Neural progenitor cell (in vitro differentiated cells): ENCODE data around the gene MAPK13. TPM values are rescaled to one million over a fixed set of nuclear protein-coding genes. Genes with fewer than 3 reads are reported as not detected.
A peak's percentile ranks its signal among the peaks of the same experiment; 100 is the strongest.
"Not testable (repeated sequence)": the region's sequence is repeated elsewhere in the genome, so short reads cannot be mapped to it uniquely, and the experiment has no call there.

Experiments used
- DNase-seq: peaks from one replicate; pipeline ENCODE4 v3.0.0-alpha.2; 2016; ENCODE audit warnings: low spot score
- H2AFZ ChIP-seq: fragments of 200-600 bp; sonication (generic); replicated peaks from 2 replicates; pipeline ENCODE4 v1.6.1; 2016; ENCODE audit warnings: antibody characterized with exemption
- H3F3A ChIP-seq: fragments of 200-600 bp; sonication (generic); 2 replicates; pipeline ENCODE4 v1.6.1; 2016; ENCODE audit warnings: antibody characterized with exemption, low read depth
- H3K27ac ChIP-seq: fragments of 200-600 bp; sonication (generic); 2 replicates; pipeline ENCODE4 v1.5.1; 2016; ENCODE audit warnings: mild to moderate bottlenecking
- H3K27me3 ChIP-seq: fragments of 200-600 bp; sonication (generic); 2 replicates; pipeline ENCODE4 v1.6.1; 2016; ENCODE audit warnings: mild to moderate bottlenecking, moderate library complexity
- H3K36me3 ChIP-seq: fragments of 200-600 bp; sonication (generic); 2 replicates; pipeline ENCODE4 v1.5.1; 2016
- H3K4me1 ChIP-seq: fragments of 200-600 bp; sonication (generic); 2 replicates; pipeline ENCODE4 v1.6.1; 2016; ENCODE audit warnings: mixed run types
- H3K4me2 ChIP-seq: fragments of 200-600 bp; sonication (generic); 2 replicates; pipeline ENCODE4 v1.6.1; 2016
- H3K4me3 ChIP-seq: fragments of 200-600 bp; sonication (generic); 2 replicates; pipeline ENCODE4 v1.5.1; 2016
- H3K79me2 ChIP-seq: fragments of 200-600 bp; sonication (generic); 2 replicates; pipeline ENCODE4 v1.6.1; 2016; ENCODE audit warnings: low read depth
- H3K9ac ChIP-seq: fragments of 200-600 bp; sonication (generic); 2 replicates; pipeline ENCODE4 v1.6.1; 2016
- H3K9me3 ChIP-seq: fragments of 200-600 bp; sonication (generic); 2 replicates; pipeline ENCODE4 v1.5.1; 2016; ENCODE audit warnings: low read depth
- H4K20me1 ChIP-seq: fragments of 200-600 bp; sonication (generic); 2 replicates; pipeline ENCODE4 v1.6.1; 2016; ENCODE audit warnings: low read depth
- H3K27ac Mint-ChIP-seq: 3 replicates; pipeline ENCODE4 v1.8.0; 2021; ENCODE audit warnings: mixed read lengths
- H3K27me3 Mint-ChIP-seq: 2 replicates; pipeline ENCODE4 v1.8.0; 2022; ENCODE audit warnings: low read depth, mild to moderate bottlenecking, inconsistent platforms, moderate library complexity, mixed read lengths; ENCODE audit not compliant: insufficient read depth
- H3K36me3 Mint-ChIP-seq: 3 replicates; pipeline ENCODE4 v1.8.0; 2021; ENCODE audit warnings: mixed read lengths
- H3K4me1 Mint-ChIP-seq: 3 replicates; pipeline ENCODE4 v1.8.0; 2021; ENCODE audit warnings: mixed read lengths
- H3K4me3 Mint-ChIP-seq: 3 replicates; pipeline ENCODE4 v1.8.0; 2021; ENCODE audit warnings: mild to moderate bottlenecking, moderate library complexity, mixed read lengths
- H3K9me3 Mint-ChIP-seq: 3 replicates; pipeline ENCODE4 v1.8.0; 2020; ENCODE audit warnings: mixed read lengths
- CTCF ChIP-seq: fragments of 200-600 bp; sonication (generic); IDR thresholded peaks from 2 replicates; pipeline ENCODE4 v1.5.1; 2017; ENCODE audit warnings: antibody characterized with exemption, mild to moderate bottlenecking
- EZH2 ChIP-seq: fragments of 200-600 bp; sonication (generic); IDR thresholded peaks from 2 replicates; pipeline ENCODE4 v1.6.1; 2017; ENCODE audit warnings: antibody characterized with exemption, mild to moderate bottlenecking, moderate library complexity
- EZH2phosphoT487 ChIP-seq: fragments of 200-600 bp; sonication (generic); IDR thresholded peaks from 2 replicates; pipeline ENCODE4 v1.6.1; 2017; ENCODE audit warnings: antibody characterized with exemption
- total RNA-seq: library from RNA; depleted of rRNA; stranded (reverse); fragments of >200 nt; gene quantifications from 2 replicates; pipeline ENCODE4 v1.2.3, GENCODE V29; 2015; ENCODE audit warnings: low replicate concordance

The MAPK13 gene
- total RNA-seq, 1 donor from 2014 or later = 0.13 TPM

GRCh38 chr6:36123270-36124139 lies 6.8 kb upstream of the MAPK13 start:
- Mint-ChIP-seq H3K27ac (peak overlapping the region; percentile 57), H3K4me3 (no peak overlapping the region), H3K9me3 (no peaks in the 10 kb centered on the region), H3K27me3 (peaks cover 5% of the 10 kb centered on the region), H3K36me3 (no peaks in the 10 kb centered on the region), H3K4me1 (peaks cover 5% of the 10 kb centered on the region)
- Histone ChIP-seq H3K4me2 (no peak overlapping the region), H3K36me3 (no peaks in the 10 kb centered on the region), H2AFZ (no peak overlapping the region), H3F3A (no peaks in the 10 kb centered on the region), H3K27ac (no peak overlapping the region), H3K9me3 (no peaks in the 10 kb centered on the region), H3K9ac (no peak overlapping the region), H3K79me2 (no peaks in the 10 kb centered on the region), H3K4me3 (no peak overlapping the region), H3K4me1 (peaks cover 9% of the 10 kb centered on the region), H4K20me1 (no peaks in the 10 kb centered on the region), H3K27me3 (peaks cover 5% of the 10 kb centered on the region)
- peak; percentile 87 for DNase-seq
- TF ChIP-seq CTCF (peak; percentile 69), EZH2 (no peak)

GRCh38 chr6:36124346-36124745 lies 6.0 kb upstream of the MAPK13 start:
- H3F3A ChIP-seq, H2AFZ ChIP-seq, H3K9me3 Mint-ChIP-seq, H3K36me3 ChIP-seq, H3K27me3 Mint-ChIP-seq, H3K9me3 ChIP-seq, H3K4me2 ChIP-seq, H3K9ac ChIP-seq, H3K27ac ChIP-seq, H3K4me1 ChIP-seq, H4K20me1 ChIP-seq, H3K36me3 Mint-ChIP-seq, H3K4me3 Mint-ChIP-seq, H3K27ac Mint-ChIP-seq, H3K4me1 Mint-ChIP-seq, H3K4me3 ChIP-seq, DNase-seq, H3K79me2 ChIP-seq: not testable (repeated sequence)
- peaks cover 14% of the 10 kb centered on the region for H3K27me3 ChIP-seq

GRCh38 chr6:36124881-36125280 lies 5.4 kb upstream of the MAPK13 start:
- no peak for TF ChIP-seq CTCF
- TF ChIP-seq EZH2 = no peak
- TF ChIP-seq EZH2phosphoT487 = no peak
- H3K27me3 Mint-ChIP-seq = peaks cover 14% of the 10 kb centered on the region
- no peaks in the 10 kb centered on the region for H3K36me3 ChIP-seq
- H3K36me3 Mint-ChIP-seq = no peaks in the 10 kb centered on the region
- H3K4me2 ChIP-seq = no peak overlapping the region
- no peak overlapping the region for H3K9ac ChIP-seq
- no peaks in the 10 kb centered on the region for H3F3A ChIP-seq
- peaks cover 9% of the 10 kb centered on the region for H3K4me1 ChIP-seq
- H3K27ac Mint-ChIP-seq = no peak overlapping the region
- no peak overlapping the region for H3K27ac ChIP-seq
- H2AFZ ChIP-seq = no peak overlapping the region
- no peaks in the 10 kb centered on the region for H3K9me3 Mint-ChIP-seq
- peaks cover 19% of the 10 kb centered on the region for H3K27me3 ChIP-seq
- peaks cover 8% of the 10 kb centered on the region for H3K4me1 Mint-ChIP-seq
- no peak for DNase-seq
- no peaks in the 10 kb centered on the region for H3K79me2 ChIP-seq
- H4K20me1 ChIP-seq = no peaks in the 10 kb centered on the region
- H3K9me3 ChIP-seq = no peaks in the 10 kb centered on the region
- no peak overlapping the region for H3K4me3 Mint-ChIP-seq
- H3K4me3 ChIP-seq = no peak overlapping the region

- Mint-ChIP-seq H3K4me1 (peaks cover 10% of the 10 kb centered on the region), H3K4me3 (no peak overlapping the region), H3K27me3 (peaks cover 13% of the 10 kb centered on the region), H3K27ac (peak overlapping the region; percentile 38), H3K36me3 (no peaks in the 10 kb centered on the region), H3K9me3 (no peaks in the 10 kb centered on the region)
- DNase-seq = no peak
- no peaks in the 10 kb centered on the region for H4K20me1 ChIP-seq
- H3K4me1 ChIP-seq = peaks cover 9% of the 10 kb centered on the region
- H3K27me3 ChIP-seq = peaks cover 26% of the 10 kb centered on the region
- H3K27ac ChIP-seq = no peak overlapping the region
- no peak overlapping the region for H2AFZ ChIP-seq
- no peaks in the 10 kb centered on the region for H3K9me3 ChIP-seq
- H3K4me3 ChIP-seq = no peak overlapping the region
- no peaks in the 10 kb centered on the region for H3K36me3 ChIP-seq
- H3K9ac ChIP-seq = no peak overlapping the region
- H3K79me2 ChIP-seq = no peaks in the 10 kb centered on the region
- no peak overlapping the region for H3K4me2 ChIP-seq
- no peaks in the 10 kb centered on the region for H3F3A ChIP-seq
- TF ChIP-seq EZH2phosphoT487 (no peak), EZH2 (no peak), CTCF (no peak)
Observed at GRCh38 chr6:36125575-36125974, 4.7 kb upstream of the MAPK13 start.
